Muscle layer of duodenum (tissue), 2 donors: ENCODE data around the gene CLDN22.

Experiments
- H3K27ac ChIP-seq: one replicate; pipeline ENCODE4 v1.7.0; 2013; ENCODE audit warnings: mild to moderate bottlenecking, low read length
- H3K27me3 ChIP-seq: one replicate; pipeline ENCODE4 v1.7.0; 2013; ENCODE audit warnings: low read depth, mild to moderate bottlenecking, control low read depth, low read length
- H3K36me3 ChIP-seq, 2 donors: one replicate each; pipeline ENCODE4 v1.7.0; 2013; ENCODE audit warnings: low read length in 2 of 2, control low read depth in 1 of 2, mild to moderate bottlenecking in 1 of 2; ENCODE audit not compliant: insufficient read depth in 2 of 2, control insufficient read depth in 1 of 2
- H3K4me1 ChIP-seq, 2 donors: one replicate each; pipeline ENCODE4 v1.7.0; 2013; ENCODE audit warnings: low read length in 2 of 2, mild to moderate bottlenecking in 2 of 2, control low read depth in 1 of 2, moderate library complexity in 1 of 2; ENCODE audit not compliant: insufficient read depth in 2 of 2, control insufficient read depth in 1 of 2
- H3K4me3 ChIP-seq, 2 donors: one replicate each; pipeline ENCODE4 v1.7.0; 2013; ENCODE audit warnings: low read length in 2 of 2, low read depth in 1 of 2, mild to moderate bottlenecking in 1 of 2
- H3K9me3 ChIP-seq, 2 donors: one replicate each; pipeline ENCODE4 v1.7.0; 2013; ENCODE audit warnings: low read length in 2 of 2, control low read depth in 1 of 2, mild to moderate bottlenecking in 1 of 2; ENCODE audit not compliant: control insufficient read depth in 1 of 2
- donor health status: healthy.

The CLDN22 gene

GRCh38 chr4:183320211-183321059 is at the start of gene CLDN22:
TSS of gene CLDN22 (minus strand) at chr4:183320276. CDS start at chr4:183320218, 58 bp downstream.
- Histone ChIP-seq H3K27me3 (no peaks in the 10 kb centered on the region), H3K36me3 (peaks cover 0 to 7% of the 10 kb centered on the region in 2 donors), H3K27ac (no peak within 1 kb of the TSS), H3K4me3 (no peak within 1 kb of the TSS), H3K9me3 (no peaks in the 10 kb centered on the region), H3K4me1 (peaks cover 0 to 6% of the 10 kb centered on the region in 2 donors)

DNA sequence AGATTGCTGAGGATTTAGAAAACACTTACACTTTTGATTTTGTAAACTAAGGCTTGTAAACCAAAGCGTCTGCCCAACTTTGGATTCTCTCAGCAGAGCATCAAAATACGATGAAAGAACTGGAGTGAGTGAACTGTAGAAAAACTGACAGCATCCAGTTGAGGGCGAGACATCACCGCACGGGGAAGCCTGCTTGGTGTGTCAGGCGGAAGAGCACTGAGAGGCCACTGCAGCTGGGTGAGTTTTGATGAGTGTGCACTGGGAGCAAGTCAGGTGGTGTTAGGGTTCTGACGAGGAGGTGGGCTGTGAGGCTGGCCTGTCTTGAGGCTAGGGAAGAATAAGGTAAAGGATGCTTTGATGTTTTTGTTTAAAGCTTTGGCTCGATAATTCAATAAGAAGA is 49.0 kb upstream of the CLDN22 start:
- Histone ChIP-seq H3K36me3 (no peaks in the 10 kb centered on the region), H3K4me3 (no peak overlapping the region), H3K4me1 (no peaks in the 10 kb centered on the region), H3K27ac (no peak overlapping the region), H3K27me3 (no peaks in the 10 kb centered on the region), H3K9me3 (peaks cover 0 to 8% of the 10 kb centered on the region in 2 donors)

DNA sequence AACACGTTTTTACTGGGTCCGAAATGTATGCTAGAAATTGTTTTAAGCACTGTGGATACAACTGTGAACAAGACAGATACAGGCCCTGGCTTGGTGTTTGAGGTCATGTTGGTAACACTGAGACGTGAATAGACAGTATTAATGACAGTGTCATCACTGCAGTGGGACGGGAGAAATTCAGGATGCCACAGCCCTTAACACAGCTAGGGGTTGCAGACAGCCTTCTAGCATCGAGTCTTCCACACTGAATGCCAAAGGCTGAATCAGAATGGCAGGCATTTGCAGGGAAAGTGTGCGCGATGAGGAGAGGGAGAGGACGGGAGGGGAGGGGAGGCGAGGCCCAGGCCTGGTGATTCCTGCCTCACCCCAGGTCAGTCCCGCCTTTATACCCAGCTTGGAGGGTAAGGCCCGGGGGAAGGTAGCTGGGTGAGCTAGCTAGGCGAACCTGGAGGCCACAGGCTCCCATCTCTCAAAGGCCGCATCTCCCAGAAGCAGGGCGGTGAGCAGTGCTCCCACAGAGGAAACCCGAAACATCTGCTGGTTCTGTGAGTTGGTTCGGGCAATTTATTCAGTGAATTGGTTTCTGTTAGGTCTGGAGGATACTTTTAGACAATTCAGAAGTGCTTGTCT is 46.2 kb upstream of the CLDN22 start:
- Histone ChIP-seq H3K27me3 (no peaks in the 10 kb centered on the region), H3K4me1 (no peaks in the 10 kb centered on the region), H3K36me3 (no peaks in the 10 kb centered on the region), H3K4me3 (no peak overlapping the region), H3K27ac (no peak overlapping the region), H3K9me3 (no peaks in the 10 kb centered on the region)

DNA sequence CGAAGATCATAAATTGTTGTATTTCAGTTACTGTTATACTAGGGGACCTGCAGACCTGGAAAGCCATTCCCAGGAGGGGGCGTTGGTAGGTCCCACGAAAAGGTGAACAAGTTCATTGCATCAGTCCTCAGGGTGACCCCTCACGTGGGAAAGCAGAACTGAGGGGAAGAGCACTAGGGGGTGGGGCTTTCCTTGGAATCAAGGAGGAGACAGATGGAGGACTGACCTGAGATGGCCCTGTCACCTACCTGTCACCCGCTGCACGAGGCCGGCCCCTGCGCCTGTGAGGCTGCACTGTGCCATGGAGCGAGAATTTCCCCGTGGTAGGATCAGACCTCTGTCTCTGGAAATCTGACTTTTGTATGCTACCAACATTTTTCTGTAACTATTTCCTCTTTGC is 43.9 kb upstream of the CLDN22 start:
- H3K27ac ChIP-seq: no peak overlapping the region
- no peak overlapping the region for H3K4me3 ChIP-seq
- no peaks in the 10 kb centered on the region for H3K36me3 ChIP-seq
- no peaks in the 10 kb centered on the region for H3K4me1 ChIP-seq
- no peaks in the 10 kb centered on the region for H3K27me3 ChIP-seq
- no peaks in the 10 kb centered on the region for H3K9me3 ChIP-seq

- H3K4me3 ChIP-seq: no peak overlapping the region
- no peaks in the 10 kb centered on the region for H3K9me3 ChIP-seq
- H3K27me3 ChIP-seq: no peaks in the 10 kb centered on the region
- no peaks in the 10 kb centered on the region for H3K4me1 ChIP-seq
- H3K27ac ChIP-seq: no peak overlapping the region
- no peaks in the 10 kb centered on the region for H3K36me3 ChIP-seq
These were observed 43.0 kb upstream of the CLDN22 start for GRCh38 chr4:183362916-183363542.

- H3K27ac ChIP-seq: no peak overlapping the region
- no peaks in the 10 kb centered on the region for H3K27me3 ChIP-seq
- no peaks in the 10 kb centered on the region for H3K4me1 ChIP-seq
- H3K9me3 ChIP-seq: no peaks in the 10 kb centered on the region
- H3K4me3 ChIP-seq: no peak overlapping the region
- no peaks in the 10 kb centered on the region for H3K36me3 ChIP-seq
These were observed 42.0 kb upstream of the CLDN22 start for GRCh38 chr4:183362036-183362435.

GRCh38 chr4:183360161-183360919 is 40.3 kb upstream of the CLDN22 start:
- no peak overlapping the region for H3K4me3 ChIP-seq
- H3K9me3 ChIP-seq: no peaks in the 10 kb centered on the region
- H3K4me1 ChIP-seq: peaks cover 0 to 4% of the 10 kb centered on the region in 2 donors
- no peaks in the 10 kb centered on the region for H3K27me3 ChIP-seq
- no peak overlapping the region for H3K27ac ChIP-seq
- H3K36me3 ChIP-seq: no peaks in the 10 kb centered on the region

- Histone ChIP-seq H3K27ac (no peak overlapping the region), H3K27me3 (no peaks in the 10 kb centered on the region), H3K9me3 (no peaks in the 10 kb centered on the region), H3K4me3 (no peak overlapping the region), H3K4me1 (peaks cover 0 to 4% of the 10 kb centered on the region in 2 donors), H3K36me3 (no peaks in the 10 kb centered on the region)
These were observed 38.2 kb upstream of the CLDN22 start for GRCh38 chr4:183358215-183358755.

DNA sequence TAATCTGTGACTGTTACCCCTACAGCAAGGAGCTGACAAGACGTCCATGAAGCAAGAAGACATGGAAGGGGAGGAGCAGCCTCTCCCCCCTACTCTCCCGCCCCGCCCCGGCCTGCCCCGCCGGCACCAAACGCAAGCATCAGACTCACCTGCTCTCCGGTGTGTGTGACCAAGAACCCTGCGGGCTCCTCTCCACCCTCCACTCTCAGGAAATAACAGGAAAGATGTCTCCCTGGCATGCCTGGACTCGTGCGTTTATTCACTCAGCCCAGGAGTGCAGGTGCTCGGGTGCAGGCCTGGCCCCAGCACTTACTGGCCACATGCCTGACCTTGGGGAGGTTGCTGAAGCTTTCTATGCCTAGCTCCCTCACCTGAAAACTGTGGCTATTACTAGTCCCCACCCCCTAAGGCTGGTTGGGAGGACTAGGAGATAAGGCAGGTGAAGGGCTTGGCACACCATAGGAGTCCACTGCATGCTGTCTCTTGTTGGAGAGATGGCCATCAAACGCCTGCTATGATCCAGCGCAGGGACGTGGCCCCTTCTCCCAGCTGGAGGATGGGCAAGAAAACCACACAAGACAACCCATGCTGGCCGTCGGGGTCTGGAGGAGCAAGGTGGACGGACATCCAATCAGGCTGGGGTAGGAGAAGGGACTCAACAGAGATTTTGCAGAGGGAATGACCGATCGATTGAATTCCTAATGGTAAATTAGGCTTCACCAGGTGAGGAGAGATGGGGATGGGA is 37.0 kb upstream of the CLDN22 start:
- Histone ChIP-seq H3K36me3 (no peaks in the 10 kb centered on the region), H3K27ac (no peak overlapping the region), H3K9me3 (no peaks in the 10 kb centered on the region), H3K27me3 (no peaks in the 10 kb centered on the region), H3K4me1 (peaks cover 0 to 4% of the 10 kb centered on the region in 2 donors), H3K4me3 (no peak overlapping the region)

- Histone ChIP-seq H3K36me3 (no peaks in the 10 kb centered on the region), H3K27ac (no peak overlapping the region), H3K4me3 (no peak overlapping the region)
These were observed 36.2 kb upstream of the CLDN22 start for GRCh38 chr4:183356173-183356830.

More at GRCh38 chr4:183356173-183356830, 36.2 kb upstream of the CLDN22 start:
- Histone ChIP-seq H3K27me3 (no peaks in the 10 kb centered on the region), H3K9me3 (no peaks in the 10 kb centered on the region), H3K4me1 (peaks cover 0 to 4% of the 10 kb centered on the region in 2 donors)
